Tibial nerve (tissue), 3 donors: ENCODE data around the gene CGNL1.

Experiments
- POLR2A ChIP-seq, 2 donors: fragments of 450-650 bp; IDR thresholded peaks; one replicate each; pipeline ENCODE4 v1.6.1; 2017; ENCODE audit warnings: antibody characterized with exemption in 2 of 2, mild to moderate bottlenecking in 2 of 2, moderate library complexity in 2 of 2
- TF ChIP-seq, protein P1 (sequence below), 5 experiments: fragments of 200-600 bp in 3 of 5; fragments of 450-650 bp in 2 of 5; sonication (generic) in 3 of 5; IDR thresholded peaks; one replicate each; pipeline ENCODE4 v1.5.1; 2016 to 2019; ENCODE audit warnings: antibody characterized with exemption in 5 of 5, mild to moderate bottlenecking in 3 of 5, moderate library complexity in 2 of 5

DNA sequence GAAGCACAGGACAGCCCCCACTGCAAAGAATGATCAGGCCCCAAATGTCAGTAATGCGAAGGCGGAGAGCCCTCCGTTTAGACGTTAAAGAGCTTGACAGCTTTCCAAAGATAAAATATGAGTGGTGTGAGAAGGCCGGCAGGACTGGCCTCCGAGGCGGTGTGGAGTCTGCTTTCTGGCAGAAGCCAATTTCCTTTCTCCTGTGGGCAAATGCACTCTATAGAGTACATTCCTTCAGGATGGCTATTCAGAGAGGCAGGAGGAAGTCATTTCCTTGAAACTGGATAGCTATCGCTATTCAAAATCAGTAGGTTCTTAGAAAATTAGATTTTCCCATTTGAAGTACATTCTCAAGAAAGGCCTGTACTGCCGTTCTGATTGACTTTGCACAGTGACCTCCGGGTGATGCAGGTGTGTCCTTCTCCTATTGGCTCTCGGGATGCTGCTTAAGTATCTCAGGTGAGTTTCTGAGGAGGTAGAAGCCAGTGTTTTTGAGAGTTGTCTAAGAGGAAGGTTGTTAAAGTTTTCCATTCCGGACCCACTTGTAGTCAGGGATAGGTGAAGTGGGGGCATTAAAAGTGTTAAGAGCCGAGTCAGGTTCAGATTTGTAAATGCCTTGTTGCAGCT lies 142.6 kb downstream of the CGNL1 start:
- TF ChIP-seq, protein P1, sequence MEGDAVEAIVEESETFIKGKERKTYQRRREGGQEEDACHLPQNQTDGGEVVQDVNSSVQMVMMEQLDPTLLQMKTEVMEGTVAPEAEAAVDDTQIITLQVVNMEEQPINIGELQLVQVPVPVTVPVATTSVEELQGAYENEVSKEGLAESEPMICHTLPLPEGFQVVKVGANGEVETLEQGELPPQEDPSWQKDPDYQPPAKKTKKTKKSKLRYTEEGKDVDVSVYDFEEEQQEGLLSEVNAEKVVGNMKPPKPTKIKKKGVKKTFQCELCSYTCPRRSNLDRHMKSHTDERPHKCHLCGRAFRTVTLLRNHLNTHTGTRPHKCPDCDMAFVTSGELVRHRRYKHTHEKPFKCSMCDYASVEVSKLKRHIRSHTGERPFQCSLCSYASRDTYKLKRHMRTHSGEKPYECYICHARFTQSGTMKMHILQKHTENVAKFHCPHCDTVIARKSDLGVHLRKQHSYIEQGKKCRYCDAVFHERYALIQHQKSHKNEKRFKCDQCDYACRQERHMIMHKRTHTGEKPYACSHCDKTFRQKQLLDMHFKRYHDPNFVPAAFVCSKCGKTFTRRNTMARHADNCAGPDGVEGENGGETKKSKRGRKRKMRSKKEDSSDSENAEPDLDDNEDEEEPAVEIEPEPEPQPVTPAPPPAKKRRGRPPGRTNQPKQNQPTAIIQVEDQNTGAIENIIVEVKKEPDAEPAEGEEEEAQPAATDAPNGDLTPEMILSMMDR (IDR thresholded peaks at IDR 0.05): no peak
- TF ChIP-seq POLR2A (IDR thresholded peaks at IDR 0.05): no peak
